ENCODE results near the gene MEI1.

The MEI1 gene

GRCh38 chr22:41826021-41826420, 126.7 kb downstream of the MEI1 start:
- Histone ChIP-seq H3K27me3 (ENCODE audit: insufficient read depth, low read depth) (no peaks in the 10 kb centered on the region), H3K79me2 (ENCODE audit: insufficient read depth, low read depth) (no peaks in the 10 kb centered on the region), H3K4me1 (ENCODE audit: low read depth, poor library complexity, severe bottlenecking) (peaks cover 45% of the 10 kb centered on the region), H2AFZ (ENCODE audit: low read depth) (no peak overlapping the region), H3K36me3 (ENCODE audit: insufficient read depth) (no peaks in the 10 kb centered on the region), H3K4me2 (no peak overlapping the region), H3K4me3 (IDR thresholded peaks at IDR 0.05; ENCODE audit: insufficient read depth, low read depth, low read length) (no peak overlapping the region), H4K20me1 (ENCODE audit: insufficient read depth) (no peaks in the 10 kb centered on the region), H3K27ac (no peak overlapping the region), H3K9ac (no peak overlapping the region)
- no peak for TF ChIP-seq CTCF (conservative IDR thresholded peaks at IDR 0.05; ENCODE audit: low read depth, low read length)

GRCh38 chr22:41826430-41827383, 127.4 kb downstream of the MEI1 start:
- no peak overlapping the region for H3K4me3 ChIP-seq (IDR thresholded peaks at IDR 0.05; ENCODE audit: insufficient read depth, low read depth, low read length)
- no peaks in the 10 kb centered on the region for H3K36me3 ChIP-seq (ENCODE audit: insufficient read depth)
- peak overlapping the region; percentile 40; the same call in 1 of the 2 replicates for H3K27ac ChIP-seq
- peak overlapping the region; percentile 56; the same call in 1 of the 2 replicates for H3K4me2 ChIP-seq
- no peak for TF ChIP-seq CTCF (conservative IDR thresholded peaks at IDR 0.05; ENCODE audit: low read depth, low read length)
- H3K79me2 ChIP-seq (ENCODE audit: insufficient read depth, low read depth) = no peaks in the 10 kb centered on the region
- no peak overlapping the region for H2AFZ ChIP-seq (ENCODE audit: low read depth)
- H4K20me1 ChIP-seq (ENCODE audit: insufficient read depth) = no peaks in the 10 kb centered on the region
- no peaks in the 10 kb centered on the region for H3K27me3 ChIP-seq (ENCODE audit: insufficient read depth, low read depth)
- H3K9ac ChIP-seq = no peak overlapping the region
- peaks cover 52% of the 10 kb centered on the region for H3K4me1 ChIP-seq (ENCODE audit: low read depth, poor library complexity, severe bottlenecking)

GRCh38 chr22:41827671-41828070, 128.4 kb downstream of the MEI1 start:
- Histone ChIP-seq H3K36me3 (ENCODE audit: insufficient read depth) (no peaks in the 10 kb centered on the region), H3K79me2 (ENCODE audit: insufficient read depth, low read depth) (no peaks in the 10 kb centered on the region), H2AFZ (ENCODE audit: low read depth) (no peak overlapping the region), H3K4me1 (ENCODE audit: low read depth, poor library complexity, severe bottlenecking) (peaks cover 58% of the 10 kb centered on the region), H3K27me3 (ENCODE audit: insufficient read depth, low read depth) (no peaks in the 10 kb centered on the region), H3K27ac (peak overlapping the region; percentile 40; the same call in 1 of the 2 replicates), H3K4me3 (IDR thresholded peaks at IDR 0.05; ENCODE audit: insufficient read depth, low read depth, low read length) (no peak overlapping the region), H3K4me2 (peak overlapping the region; percentile 56), H4K20me1 (ENCODE audit: insufficient read depth) (no peaks in the 10 kb centered on the region), H3K9ac (no peak overlapping the region)
- no peak for TF ChIP-seq CTCF (conservative IDR thresholded peaks at IDR 0.05; ENCODE audit: low read depth, low read length)

GRCh38 chr22:41828516-41828915, 129.2 kb downstream of the MEI1 start:
- peak overlapping the region; percentile 56; the same call in 1 of the 2 replicates for H3K4me2 ChIP-seq
- H3K79me2 ChIP-seq (ENCODE audit: insufficient read depth, low read depth) = no peaks in the 10 kb centered on the region
- H2AFZ ChIP-seq (ENCODE audit: low read depth) = no peak overlapping the region
- TF ChIP-seq CTCF (conservative IDR thresholded peaks at IDR 0.05; ENCODE audit: low read depth, low read length) = no peak
- no peaks in the 10 kb centered on the region for H4K20me1 ChIP-seq (ENCODE audit: insufficient read depth)
- no peak overlapping the region for H3K4me3 ChIP-seq (IDR thresholded peaks at IDR 0.05; ENCODE audit: insufficient read depth, low read depth, low read length)
- H3K9ac ChIP-seq = no peak overlapping the region
- peak overlapping the region; percentile 40; the same call in 1 of the 2 replicates for H3K27ac ChIP-seq
- H3K27me3 ChIP-seq (ENCODE audit: insufficient read depth, low read depth) = no peaks in the 10 kb centered on the region
- peaks cover 58% of the 10 kb centered on the region for H3K4me1 ChIP-seq (ENCODE audit: low read depth, poor library complexity, severe bottlenecking)
- no peaks in the 10 kb centered on the region for H3K36me3 ChIP-seq (ENCODE audit: insufficient read depth)

All from KMS-11 (cell line).